ENCODE results near the gene GFRA4. TPM values are rescaled to one million over a fixed set of nuclear protein-coding genes. Genes with fewer than 3 reads are reported as not detected.

Gene GFRA4
- total RNA-seq, 2 experiments from 2014 or later = not detected

DNA sequence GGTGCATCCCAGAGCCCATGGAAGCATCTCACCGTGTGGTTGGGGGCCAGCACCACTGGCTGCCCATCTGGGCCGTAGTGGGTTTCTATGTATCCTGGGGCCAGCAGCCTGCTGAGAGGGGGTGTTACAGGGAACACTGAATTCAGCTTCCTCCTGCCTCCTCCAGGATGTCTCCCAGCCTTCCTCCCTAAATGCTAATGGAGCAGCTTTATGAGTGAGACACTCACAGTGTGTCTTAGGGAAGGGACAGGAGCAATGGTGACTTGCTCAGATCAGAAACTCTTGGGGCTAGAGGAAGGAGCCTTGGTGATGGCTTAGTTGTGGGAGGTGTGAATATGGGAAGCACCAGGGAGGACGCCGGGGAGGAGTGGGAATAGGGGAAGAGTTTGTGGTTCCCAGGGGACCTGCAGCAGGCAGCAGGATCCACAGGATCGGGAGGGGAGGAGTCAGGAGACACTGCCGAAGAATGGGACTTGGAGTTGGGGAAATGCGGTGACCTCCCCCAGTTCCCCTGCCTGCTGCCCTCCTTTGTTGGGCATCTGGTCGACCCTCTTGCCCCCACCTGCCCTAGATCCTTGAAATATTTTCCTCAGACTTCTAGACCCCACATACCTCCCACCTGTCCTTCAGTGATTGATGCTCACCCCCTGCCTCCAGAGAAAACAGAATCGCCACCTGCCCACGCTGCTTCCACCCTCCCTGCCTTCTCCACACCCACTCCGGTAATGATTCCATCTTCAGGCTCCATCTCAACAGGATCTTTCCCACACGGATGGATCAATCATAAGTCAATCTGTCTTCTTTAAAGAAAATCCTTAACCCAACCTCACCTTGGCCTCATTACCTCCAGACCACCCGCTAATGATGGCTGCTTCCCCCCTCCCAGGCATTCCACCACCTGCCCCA, 12.0 kb upstream of the GFRA4 start:
- POLR2A ChIA-PET = no interaction called here
- H3K9me3 Mint-ChIP-seq = no peaks in the 10 kb centered on the region
- no peak overlapping the region for H3K27ac Mint-ChIP-seq
- ATAC-seq (ENCODE audit: low read depth) (no peak), DNase-seq (no peak)
- H3K4me3 Mint-ChIP-seq = no peak overlapping the region
- H3K27me3 Mint-ChIP-seq = peaks cover 60% of the 10 kb centered on the region
- no peaks in the 10 kb centered on the region for H3K36me3 Mint-ChIP-seq
- peaks cover 6% of the 10 kb centered on the region for H3K4me1 Mint-ChIP-seq

DNA sequence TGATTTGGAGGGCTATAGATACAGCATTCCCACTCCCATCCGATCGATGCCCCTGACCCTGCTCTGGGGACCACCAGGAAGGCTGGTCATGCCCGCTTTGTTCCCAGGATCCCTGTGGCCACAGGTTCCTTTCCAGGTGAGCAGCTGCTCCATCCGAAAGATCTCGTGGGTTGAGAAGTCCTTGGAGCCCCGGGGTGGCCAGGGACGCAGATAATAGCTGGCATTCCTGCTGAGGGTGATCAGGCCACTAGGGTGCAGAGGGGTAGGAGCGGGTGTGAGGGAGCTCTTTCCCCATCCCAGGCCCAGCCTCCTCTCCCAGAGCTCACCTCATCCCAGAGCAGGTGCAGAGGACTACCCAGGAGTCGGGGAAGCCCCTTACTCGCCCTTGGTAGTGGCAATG, 11.2 kb upstream of the GFRA4 start:
- H3K4me3 Mint-ChIP-seq = no peak overlapping the region
- H3K27me3 Mint-ChIP-seq = peaks cover 63% of the 10 kb centered on the region
- POLR2A ChIA-PET = no interaction called here
- ATAC-seq (ENCODE audit: low read depth) (no peak), DNase-seq (no peak)
- no peak overlapping the region for H3K27ac Mint-ChIP-seq
- H3K36me3 Mint-ChIP-seq = no peaks in the 10 kb centered on the region
- H3K9me3 Mint-ChIP-seq = no peaks in the 10 kb centered on the region
- H3K4me1 Mint-ChIP-seq = peaks cover 6% of the 10 kb centered on the region

DNA sequence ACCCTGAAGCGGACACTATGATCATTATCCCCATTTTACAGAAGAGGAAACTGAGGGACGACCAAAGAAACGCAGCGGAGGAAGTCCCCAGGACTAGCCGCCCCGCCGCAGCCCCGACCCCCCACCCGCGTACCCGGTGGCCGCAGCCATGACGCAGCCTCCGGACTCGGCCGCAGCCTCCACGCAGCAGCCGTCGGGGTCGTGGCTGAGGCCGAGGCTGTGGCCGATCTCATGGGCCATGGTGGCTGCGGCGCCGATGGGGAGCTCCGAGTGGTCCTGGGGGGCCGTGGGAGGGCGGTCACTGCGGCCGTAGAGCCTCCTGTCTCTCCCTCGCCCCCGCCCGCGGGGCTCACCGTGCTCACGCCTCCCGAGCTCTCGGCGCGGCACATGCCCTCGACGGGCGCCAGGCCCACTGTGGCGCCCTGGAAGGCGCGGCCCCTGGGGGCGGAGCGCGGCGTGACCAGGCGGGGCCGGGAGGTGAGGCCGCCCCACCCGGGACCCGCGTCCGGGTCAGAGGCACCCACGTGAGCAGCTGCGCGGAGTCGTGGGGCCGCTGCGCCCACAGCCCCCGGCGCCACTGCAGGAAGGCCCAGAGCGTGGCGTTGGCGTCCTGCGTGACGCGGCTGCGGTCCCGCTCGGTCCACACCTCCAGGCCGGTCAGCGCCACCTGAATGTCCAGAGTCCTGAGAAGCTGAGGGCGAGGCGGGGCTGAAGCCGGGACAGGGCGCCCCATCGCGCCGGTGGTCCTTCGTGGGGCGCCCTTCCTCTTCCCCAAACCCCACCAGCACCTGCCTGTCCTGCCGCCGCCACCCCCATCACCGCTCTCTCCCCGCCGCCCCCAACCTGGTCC, 10.2 kb upstream of the GFRA4 start:
- Mint-ChIP-seq H3K9me3 (no peaks in the 10 kb centered on the region), H3K4me3 (no peak overlapping the region), H3K27me3 (peaks cover 62% of the 10 kb centered on the region), H3K4me1 (peaks cover 6% of the 10 kb centered on the region), H3K27ac (no peak overlapping the region), H3K36me3 (no peaks in the 10 kb centered on the region)
- ATAC-seq (ENCODE audit: low read depth) (no peak), DNase-seq (no peak)
- POLR2A ChIA-PET = no interaction called here

- H3K4me3 Mint-ChIP-seq = peak overlapping the region; percentile 22
- POLR2A ChIA-PET = no interaction called here
- no peak for ATAC-seq (ENCODE audit: low read depth)
Observed at GRCh38 chr20:3672547-3673171, 9.5 kb upstream of the GFRA4 start.

DNA sequence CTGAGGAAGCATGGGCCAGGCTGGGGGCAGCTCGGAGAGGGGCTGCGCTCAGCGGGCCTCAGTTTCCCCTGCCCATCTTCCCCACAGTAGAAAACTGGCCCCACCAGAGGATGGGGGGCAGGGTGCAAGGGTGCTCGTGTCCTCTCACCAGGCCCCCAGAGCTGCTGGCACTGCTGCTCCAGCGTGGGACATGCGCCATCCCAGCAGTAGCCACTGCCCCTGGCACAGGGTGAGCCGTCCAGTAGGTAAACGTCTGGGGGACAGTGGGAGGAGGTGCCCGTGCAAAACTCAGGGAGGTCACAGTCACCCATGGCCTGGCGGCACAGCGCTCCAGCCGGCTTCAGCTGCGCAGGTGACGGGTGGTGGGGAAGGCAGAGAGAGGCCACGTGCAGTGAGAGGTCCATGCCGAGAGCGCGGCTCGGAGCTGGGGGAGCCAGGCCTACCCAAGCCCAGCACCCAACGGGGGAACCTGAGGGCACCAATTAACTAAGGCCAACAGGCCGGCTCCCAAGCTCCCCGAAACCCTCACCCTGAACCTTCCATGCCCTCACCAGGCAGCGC, 8.9 kb upstream of the GFRA4 start:
- Mint-ChIP-seq H3K4me1 (peaks cover 9% of the 10 kb centered on the region), H3K27me3 (peaks cover 75% of the 10 kb centered on the region), H3K4me3 (no peak overlapping the region), H3K9me3 (no peaks in the 10 kb centered on the region), H3K36me3 (peaks cover 3% of the 10 kb centered on the region), H3K27ac (no peak overlapping the region)
- POLR2A ChIA-PET = no interaction called here
- DNase-seq = no peak
- ATAC-seq (ENCODE audit: low read depth) = no peak

More at GRCh38 chr20:3672547-3673171, 9.5 kb upstream of the GFRA4 start:
- Mint-ChIP-seq H3K36me3 (no peaks in the 10 kb centered on the region), H3K4me1 (peaks cover 6% of the 10 kb centered on the region), H3K27me3 (peaks cover 69% of the 10 kb centered on the region), H3K9me3 (no peaks in the 10 kb centered on the region), H3K27ac (no peak overlapping the region)
- DNase-seq = peak; percentile 57

DNA sequence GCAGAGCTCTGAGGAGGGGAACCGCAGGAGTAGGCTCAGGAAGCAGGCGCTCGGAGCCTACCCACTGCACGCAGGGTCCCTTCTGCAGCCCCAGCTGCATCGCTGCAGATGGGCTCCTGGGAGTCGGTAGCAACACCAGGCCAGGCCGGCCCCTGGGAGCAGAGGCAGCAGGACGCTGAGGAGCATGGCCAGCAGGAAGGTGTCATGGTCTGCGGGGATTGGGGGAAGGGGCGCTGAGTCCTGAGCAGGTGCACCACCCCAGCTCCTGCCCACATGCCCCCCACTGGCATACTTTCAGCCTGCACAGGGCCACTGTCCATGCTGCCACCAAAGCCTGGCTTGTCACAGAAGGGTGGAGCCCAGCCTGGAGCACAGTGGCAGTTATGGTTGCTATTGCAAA, 7.7 kb upstream of the GFRA4 start:
- Mint-ChIP-seq H3K27me3 (peaks cover 75% of the 10 kb centered on the region), H3K4me1 (peaks cover 13% of the 10 kb centered on the region), H3K4me3 (no peak overlapping the region), H3K27ac (no peak overlapping the region), H3K36me3 (peaks cover 4% of the 10 kb centered on the region), H3K9me3 (no peaks in the 10 kb centered on the region)
- POLR2A ChIA-PET = interaction anchor here (0.6 kb wide), 1 partner anchor 209 kb away, joined by 3 read pairs; no protein-coding TSS in a partner anchor
- DNase-seq = no peak
- no peak for ATAC-seq (ENCODE audit: low read depth)

DNA sequence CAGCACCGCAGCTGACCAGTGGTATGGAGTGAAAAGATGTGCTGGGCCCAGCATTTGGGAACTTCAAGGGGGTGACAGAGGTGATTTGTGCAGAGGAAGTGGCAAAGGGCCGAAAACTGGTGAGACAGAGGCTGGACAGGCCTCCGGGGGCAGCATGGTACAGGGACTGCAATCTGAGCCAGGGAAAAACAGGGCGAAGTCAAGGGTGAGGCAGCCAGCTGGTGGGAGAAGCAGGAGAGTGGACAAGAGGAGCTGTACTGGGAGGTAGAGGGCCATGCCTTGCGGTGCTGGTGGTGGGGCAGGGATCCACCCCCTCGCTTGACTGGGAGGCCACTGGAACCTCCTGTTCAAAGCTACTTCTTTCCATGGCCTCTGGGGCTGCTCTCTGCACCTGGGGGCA, 7.3 kb upstream of the GFRA4 start:
- Mint-ChIP-seq H3K4me3 (no peak overlapping the region), H3K9me3 (no peaks in the 10 kb centered on the region), H3K27me3 (peaks cover 74% of the 10 kb centered on the region), H3K27ac (no peak overlapping the region), H3K4me1 (peaks cover 18% of the 10 kb centered on the region), H3K36me3 (peaks cover 4% of the 10 kb centered on the region)
- ATAC-seq (ENCODE audit: low read depth) = no peak
- POLR2A ChIA-PET = no interaction called here
- no peak for DNase-seq

DNA sequence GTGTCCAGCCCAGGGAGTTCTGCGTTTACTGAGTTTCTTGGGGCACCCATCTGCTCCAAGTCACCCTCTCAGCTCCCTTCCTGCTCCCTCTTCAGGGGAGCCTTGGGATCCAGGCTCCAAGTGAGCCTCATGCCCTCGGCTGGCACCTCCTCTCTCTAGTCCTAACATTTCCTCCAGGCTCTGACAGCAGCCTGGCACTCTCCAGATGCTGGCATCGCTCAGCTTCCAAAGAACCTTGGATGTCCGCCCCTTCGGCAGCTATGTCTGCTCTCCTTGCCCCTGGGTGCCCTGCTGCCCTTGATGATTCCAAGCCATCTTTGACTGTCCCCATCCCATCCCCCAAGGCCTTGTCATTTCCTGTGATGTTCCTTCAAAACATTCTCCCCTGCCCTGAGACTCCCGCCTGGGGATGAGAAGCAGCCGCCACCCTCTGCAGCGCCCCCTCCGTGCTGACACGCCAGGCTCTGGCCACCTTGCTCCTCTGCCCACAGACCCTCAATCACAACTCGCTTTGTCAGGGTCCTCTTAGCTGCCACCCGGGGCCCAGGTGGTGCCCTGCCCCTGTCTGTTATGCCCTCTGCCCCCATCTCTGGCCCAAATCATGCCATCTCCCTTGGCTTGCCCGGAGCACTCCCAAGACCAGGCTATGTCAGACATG, 6.6 kb upstream of the GFRA4 start:
- Mint-ChIP-seq H3K27ac (no peak overlapping the region), H3K9me3 (no peaks in the 10 kb centered on the region), H3K4me3 (no peak overlapping the region), H3K27me3 (peaks cover 70% of the 10 kb centered on the region), H3K4me1 (peaks cover 21% of the 10 kb centered on the region), H3K36me3 (peaks cover 4% of the 10 kb centered on the region)
- ATAC-seq (ENCODE audit: low read depth) = no peak
- POLR2A ChIA-PET = no interaction called here
- no peak for DNase-seq

DNA sequence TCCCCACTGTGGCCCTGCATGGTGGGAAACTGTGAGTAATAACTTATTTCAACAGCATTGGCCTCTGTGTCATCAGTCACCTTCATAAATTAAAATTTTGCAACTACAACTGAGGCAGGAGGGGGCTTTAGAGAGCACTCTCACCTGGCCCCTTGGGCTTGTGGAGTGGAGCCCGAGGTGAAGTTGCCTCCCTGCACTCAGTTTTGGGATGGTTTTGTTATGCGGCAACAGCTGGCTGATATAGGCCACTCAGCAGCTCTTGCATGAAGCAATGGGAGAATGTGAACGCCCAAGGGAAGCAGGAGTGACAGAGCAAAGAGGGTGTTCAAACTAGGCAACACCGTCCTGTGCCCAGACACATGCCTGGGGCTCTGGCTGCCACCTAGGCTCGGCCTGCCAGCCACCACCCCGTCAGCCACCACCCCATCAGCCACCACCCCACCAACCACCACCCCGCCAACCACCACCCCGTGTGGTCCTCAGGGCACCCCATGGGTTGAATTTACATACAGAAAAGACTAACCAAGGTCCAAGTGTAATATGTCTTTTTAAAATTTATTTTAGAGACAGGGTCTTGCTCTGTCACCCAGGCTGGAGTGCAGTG, 4.3 kb upstream of the GFRA4 start:
- Mint-ChIP-seq H3K27ac (no peak overlapping the region), H3K9me3 (no peaks in the 10 kb centered on the region), H3K4me3 (no peak overlapping the region), H3K4me1 (peaks cover 22% of the 10 kb centered on the region), H3K36me3 (peaks cover 4% of the 10 kb centered on the region), H3K27me3 (peaks cover 77% of the 10 kb centered on the region)
- POLR2A ChIA-PET = no interaction called here
- no peak for ATAC-seq (ENCODE audit: low read depth)
- DNase-seq = no peak

- peaks cover 4% of the 10 kb centered on the region for H3K36me3 Mint-ChIP-seq
- ATAC-seq (ENCODE audit: low read depth) (no peak), DNase-seq (no peak)
- no peak overlapping the region for H3K27ac Mint-ChIP-seq
- H3K27me3 Mint-ChIP-seq = peaks cover 73% of the 10 kb centered on the region
- POLR2A ChIA-PET = no interaction called here
- no peaks in the 10 kb centered on the region for H3K9me3 Mint-ChIP-seq
- peaks cover 31% of the 10 kb centered on the region for H3K4me1 Mint-ChIP-seq
- H3K4me3 Mint-ChIP-seq = no peak overlapping the region
Observed at GRCh38 chr20:3663858-3664257, 659 bp upstream of the GFRA4 start.

DNA sequence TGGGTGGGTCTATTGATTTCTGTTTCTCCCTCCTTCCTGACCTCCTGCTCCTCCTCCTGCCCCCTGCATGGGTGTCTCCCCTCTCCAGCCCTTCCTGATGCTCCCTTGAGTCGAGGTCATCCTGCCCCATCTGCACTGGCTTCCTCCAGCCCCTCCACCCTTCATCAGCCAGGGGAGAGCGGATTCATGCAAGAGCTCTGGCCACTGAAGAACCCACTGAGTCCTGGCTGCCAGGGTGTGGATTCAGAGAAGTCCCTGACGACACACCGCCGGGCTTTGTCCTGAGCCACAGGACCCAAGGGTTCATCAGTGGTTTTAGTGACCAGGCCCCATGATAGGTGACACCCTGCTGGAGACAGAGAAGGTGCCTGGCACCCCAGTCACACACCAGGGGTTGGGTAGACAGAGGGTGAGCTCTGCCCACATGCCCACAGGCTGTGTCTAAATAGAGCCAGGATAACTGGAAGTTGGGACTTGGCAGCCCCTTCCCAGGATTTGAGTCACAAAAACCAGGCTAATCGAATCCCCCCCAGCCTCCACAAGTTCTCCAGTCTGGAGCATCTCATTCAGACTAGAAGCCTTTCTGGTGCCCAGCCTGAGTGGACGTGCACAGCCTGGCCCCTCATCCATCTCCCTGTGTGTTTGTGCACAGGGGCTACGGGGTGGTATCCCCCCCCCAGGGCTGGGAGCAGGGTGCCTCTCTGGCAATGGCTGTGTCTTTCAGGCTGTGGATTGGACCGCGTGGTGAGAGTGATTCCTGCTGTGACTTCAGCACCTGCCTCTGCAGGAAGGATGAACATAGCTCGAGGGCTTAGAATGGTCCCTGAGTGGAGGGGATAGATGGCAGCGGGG, 1.2 kb downstream of the GFRA4 start:
- Mint-ChIP-seq H3K9me3 (no peaks in the 10 kb centered on the region), H3K27ac (no peak overlapping the region), H3K27me3 (peaks cover 65% of the 10 kb centered on the region), H3K4me1 (peaks cover 31% of the 10 kb centered on the region), H3K4me3 (no peak overlapping the region), H3K36me3 (peaks cover 1% of the 10 kb centered on the region)
- ATAC-seq (ENCODE audit: low read depth) (no peak), DNase-seq (no peak)
- POLR2A ChIA-PET = no interaction called here

Measured in activated naive CD8-positive, alpha-beta T cell treated with anti-CD3 and anti-CD28 coated beads, Interleukin-2, amount 10 ng/mL, durations not matched to agents 7 days and 5 days (primary cell).